Measurements from ENCODE around the gene HIRA. TPM values are rescaled to one million over a fixed set of nuclear protein-coding genes. Genes with fewer than 3 reads are reported as not detected.

The HIRA gene
- total RNA-seq, result 23.0 and 23.5 TPM in 2 replicates

GRCh38 chr22:19431649-19432132 is at the start of gene HIRA:
Gene HIRA, minus strand, starts transcription at chr22:19431733. Its CDS starts 257 bp downstream, at chr22:19431476.

DNA sequence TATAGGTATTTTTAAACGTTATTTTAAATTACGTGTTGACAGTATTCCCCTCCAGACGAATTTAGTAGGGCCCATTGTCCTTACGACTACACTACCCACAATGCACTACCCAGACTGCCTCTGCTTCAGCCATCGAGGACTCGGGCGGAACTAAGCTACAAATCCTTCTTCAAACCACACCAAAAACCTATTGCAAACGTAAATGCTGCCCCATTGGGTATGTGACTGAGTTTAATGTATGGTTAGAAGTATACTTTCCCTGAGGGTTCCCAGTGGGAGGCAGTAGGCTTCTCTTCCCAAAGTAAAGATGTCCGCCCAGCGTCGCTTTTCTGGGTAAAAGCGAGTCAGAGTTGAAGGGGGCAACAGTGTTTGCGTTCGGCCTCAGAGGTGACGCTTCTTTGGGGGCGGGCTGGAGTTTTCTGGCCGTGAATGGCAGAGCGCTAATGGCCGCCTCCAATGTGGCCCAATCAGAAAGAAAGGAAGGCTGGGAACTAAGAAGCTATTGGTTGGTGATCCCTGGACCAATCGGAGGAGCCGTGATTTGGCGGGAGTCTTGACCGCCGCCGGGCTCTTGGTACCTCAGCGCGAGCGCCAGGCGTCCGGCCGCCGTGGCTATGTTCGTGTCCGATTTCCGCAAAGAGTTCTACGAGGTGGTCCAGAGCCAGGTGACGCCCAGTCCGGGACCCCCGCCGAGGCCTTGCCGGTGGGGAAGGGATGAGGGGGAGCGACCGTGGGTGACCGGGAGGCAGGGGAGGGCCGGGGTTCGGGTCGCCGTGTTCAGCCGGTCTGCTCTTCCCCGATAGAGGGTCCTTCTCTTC is 48.0 kb upstream of the HIRA start, which contains the start of gene CDC45:
Gene CDC45, plus strand, starts transcription at position 566 of the 818 bp plus-strand sequence. Its CDS starts 49 bp downstream, at position 615.

GRCh38 chr22:19478901-19479354 is 47.4 kb upstream of the HIRA start, which contains the start of gene UFD1:
Gene UFD1, minus strand, starts transcription at chr22:19479193. Its CDS starts 108 bp downstream, at chr22:19479085.

GRCh38 chr22:19447330-19448075 is 16.0 kb upstream of the HIRA start, which contains the start of gene C22orf39:
Gene C22orf39, minus strand, starts transcription at chr22:19447711. Its CDS starts 23 bp downstream, at chr22:19447688.

DNA sequence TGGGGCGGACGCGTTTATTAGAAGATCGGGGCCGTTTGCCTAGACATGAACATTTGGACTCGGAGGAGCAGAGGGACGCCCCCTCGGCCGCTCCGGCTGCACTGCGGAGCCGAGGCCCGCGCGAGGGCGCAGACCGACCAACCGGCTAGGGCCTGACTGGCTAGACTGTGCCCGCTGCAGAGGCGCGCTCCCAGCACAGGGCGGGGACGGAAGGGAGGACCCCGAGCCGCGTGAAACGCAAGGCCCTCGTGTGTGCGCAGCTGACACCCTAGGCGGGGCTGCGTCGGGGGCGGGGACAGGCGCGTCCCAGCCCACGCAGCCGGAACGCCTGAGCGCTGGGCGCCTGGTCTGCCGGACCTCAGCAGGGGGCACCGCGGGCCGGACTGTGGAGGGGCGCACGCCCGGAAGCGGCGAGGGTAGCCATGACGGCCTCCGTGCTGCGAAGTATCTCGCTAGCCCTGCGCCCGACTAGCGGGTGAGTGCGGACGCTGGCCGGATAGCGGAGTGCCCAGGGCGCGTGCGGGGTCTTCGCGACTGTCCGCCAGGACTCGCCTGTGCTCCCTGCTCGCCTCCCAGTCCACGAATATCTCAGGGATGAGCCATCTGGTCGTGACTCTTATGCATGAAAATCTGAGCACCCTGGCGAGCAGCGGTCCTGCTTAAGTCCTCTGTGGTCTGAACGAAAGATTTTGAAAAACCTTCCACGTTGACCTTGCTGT is 759 bp upstream of the HIRA start, which contains the start of gene MRPL40:
Gene MRPL40, plus strand, starts transcription at position 413 of the 719 bp plus-strand sequence. Its CDS starts 10 bp downstream, at position 423.

DNA sequence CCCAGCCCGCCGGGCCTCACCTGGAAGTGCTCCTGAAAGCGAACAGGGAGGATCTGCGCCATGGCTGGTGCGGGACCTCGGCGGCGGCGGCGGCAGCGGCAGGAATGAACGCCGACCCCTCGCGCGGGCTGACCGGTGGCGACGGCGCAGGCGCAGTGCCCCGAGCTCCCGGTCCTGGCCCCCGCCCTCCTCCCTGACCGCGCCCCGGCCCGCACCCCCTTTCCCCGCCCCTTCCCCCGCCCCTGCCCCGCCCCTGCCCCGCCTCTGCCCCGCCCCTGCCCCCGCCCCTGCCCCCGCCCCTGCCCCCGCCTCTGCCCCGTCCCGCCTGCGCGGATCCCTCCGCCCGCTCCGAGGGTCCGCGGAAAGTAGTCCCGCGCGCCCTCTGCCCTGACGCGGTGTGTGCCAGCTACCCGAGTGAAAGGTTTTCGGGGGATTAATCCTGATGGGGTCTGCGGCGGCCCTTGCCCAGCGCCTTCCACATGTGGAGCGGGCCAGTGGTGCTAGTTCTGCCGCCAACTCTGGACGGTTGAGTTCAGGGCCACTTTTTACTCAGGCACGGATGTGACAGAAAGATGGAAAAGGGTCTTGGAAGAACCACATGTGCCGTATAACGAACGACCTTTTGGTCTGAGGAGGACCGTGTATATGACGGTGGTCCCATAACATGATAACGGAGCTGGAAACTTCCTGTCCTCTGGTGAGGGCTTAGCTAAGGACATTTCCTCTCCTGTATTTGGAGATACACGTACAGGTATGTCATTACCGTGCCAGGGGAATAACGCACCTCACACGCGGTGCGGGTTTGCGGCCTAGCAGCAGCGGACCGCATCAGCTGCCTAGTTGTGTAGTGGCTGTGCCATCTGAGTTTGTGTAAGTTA is 139.7 kb downstream of the HIRA start, which contains the start of gene CLTCL1:
Gene CLTCL1, minus strand, starts transcription at position 140 of the 878 bp plus-strand sequence. Its CDS starts 78 bp downstream, at position 62.

Other genes starting within 250 kb of the HIRA start
- 9.1 and 9.6 TPM in 2 replicates for gene CLTCL1, start 140.0 kb downstream of the HIRA start, total RNA-seq
- gene MRPL40, start 812 bp upstream of the HIRA start, total RNA-seq, result 37.2 and 57.6 TPM in 2 replicates
- 12.7 and 18.4 TPM in 2 replicates for gene C22orf39, start 16.0 kb upstream of the HIRA start, total RNA-seq
- 42.0 and 71.0 TPM in 2 replicates for gene UFD1, start 47.5 kb upstream of the HIRA start, total RNA-seq
- gene CDC45, start 48.2 kb upstream of the HIRA start, total RNA-seq, result 3.0 and 12.2 TPM in 2 replicates
- 0.17 and 2.2 TPM in 2 replicates for gene CLDN5, start 92.7 kb upstream of the HIRA start, total RNA-seq

Data from smooth muscle cell of trachea (primary cell).